Activated CD8-positive, alpha-beta memory T cell treated with anti-CD3 and anti-CD28 coated beads, Interleukin-2, amount 50 U/mL, for 48 hours (primary cell): ENCODE results near the gene GGT1.
"Not testable (repeated sequence)": the region's sequence is repeated elsewhere in the genome, so short reads cannot be mapped to it uniquely, and the experiment has no call there.

Experiments
- DNase-seq: peaks from one replicate; pipeline ENCODE4 v3.0.0-alpha.2; 2020

The GGT1 gene

GRCh38 chr22:24602847-24603769 is at the start of gene GGT1:
Gene GGT1, plus strand, starts transcription at chr22:24603193. Its CDS starts 7,889 bp downstream, at chr22:24611082.
- DNase-seq = not testable (repeated sequence)

DNA sequence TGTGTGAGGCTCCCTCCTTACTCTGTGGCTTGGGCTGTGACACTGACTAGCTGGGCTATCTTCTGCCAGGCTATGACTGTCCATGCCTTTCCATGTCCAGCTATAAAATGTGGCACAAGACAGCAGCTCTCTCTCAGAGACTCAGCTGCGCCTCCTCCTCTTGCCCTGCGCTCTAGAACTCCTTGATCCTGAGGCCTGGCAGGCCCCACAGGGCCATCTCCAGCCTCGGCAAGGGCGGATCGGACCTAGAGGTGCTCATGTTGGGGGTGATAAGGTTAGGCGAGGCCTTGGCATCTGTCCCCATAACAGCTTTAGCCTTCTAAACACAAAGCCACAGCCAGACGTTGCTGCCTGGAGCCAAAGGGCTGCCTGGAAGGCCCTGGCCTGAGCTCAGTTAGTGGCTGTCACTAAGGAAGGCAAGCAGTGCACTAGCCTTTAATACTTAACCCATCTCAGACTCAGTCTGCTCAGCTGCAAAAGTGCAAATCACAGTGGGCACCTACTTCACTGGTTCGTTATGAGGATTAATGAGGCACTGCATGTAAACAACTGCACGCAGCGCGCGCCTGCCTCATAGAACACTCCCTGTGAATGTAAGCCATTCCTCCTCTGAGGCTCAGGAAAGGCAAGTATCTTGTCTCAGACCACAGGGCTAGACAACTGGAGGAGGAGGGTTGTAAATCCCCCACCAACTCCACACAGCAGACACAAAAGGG is 49.2 kb upstream of the GGT1 start:
- no peak for DNase-seq

DNA sequence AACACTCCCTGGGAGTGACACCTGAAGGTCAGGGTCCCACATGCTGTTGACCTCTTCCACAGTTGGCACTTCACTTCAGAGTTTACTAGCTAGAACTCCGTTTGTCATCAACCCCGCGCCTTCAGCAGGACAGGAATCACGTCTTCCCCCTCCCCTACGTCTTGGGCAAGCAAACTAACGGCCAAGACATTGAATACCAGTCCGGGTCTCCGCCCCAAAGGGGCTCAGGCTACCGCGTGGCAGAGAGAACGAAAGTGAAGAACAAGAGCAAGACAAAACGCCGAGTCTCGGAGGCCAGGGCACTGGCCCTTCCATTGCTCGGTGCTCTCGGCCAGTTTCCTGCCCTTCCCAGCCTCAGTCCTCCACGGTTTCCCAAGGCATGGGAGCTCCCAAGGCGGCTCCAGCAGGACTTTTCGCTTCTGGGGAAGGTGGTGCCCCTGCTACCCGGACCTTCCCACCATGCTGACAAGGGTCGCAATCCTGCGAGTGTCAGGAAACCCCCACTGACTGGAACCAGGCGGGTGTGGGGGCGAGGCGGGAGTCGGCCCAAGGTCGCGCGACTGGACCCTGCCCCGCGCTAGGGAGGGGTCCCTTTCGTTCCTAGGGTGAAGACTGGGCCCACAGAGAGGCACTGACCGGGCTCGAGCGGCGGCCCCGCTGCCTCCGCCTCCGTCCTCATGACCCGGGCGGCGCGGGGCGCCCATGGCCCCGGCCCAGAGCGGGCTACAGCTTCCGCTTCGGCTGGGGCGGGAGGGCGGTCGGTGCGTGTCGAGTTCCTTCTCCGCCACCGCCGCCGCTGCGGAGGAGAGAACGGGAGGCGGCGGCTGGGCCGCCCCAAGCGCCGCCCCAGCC is 48.5 kb upstream of the GGT1 start, which contains the start of gene GUCD1:
TSS of gene GUCD1 (minus strand) at position 826 of the 852 bp plus-strand sequence. CDS start at position 679, 147 bp downstream.
- DNase-seq = peak; percentile 69

DNA sequence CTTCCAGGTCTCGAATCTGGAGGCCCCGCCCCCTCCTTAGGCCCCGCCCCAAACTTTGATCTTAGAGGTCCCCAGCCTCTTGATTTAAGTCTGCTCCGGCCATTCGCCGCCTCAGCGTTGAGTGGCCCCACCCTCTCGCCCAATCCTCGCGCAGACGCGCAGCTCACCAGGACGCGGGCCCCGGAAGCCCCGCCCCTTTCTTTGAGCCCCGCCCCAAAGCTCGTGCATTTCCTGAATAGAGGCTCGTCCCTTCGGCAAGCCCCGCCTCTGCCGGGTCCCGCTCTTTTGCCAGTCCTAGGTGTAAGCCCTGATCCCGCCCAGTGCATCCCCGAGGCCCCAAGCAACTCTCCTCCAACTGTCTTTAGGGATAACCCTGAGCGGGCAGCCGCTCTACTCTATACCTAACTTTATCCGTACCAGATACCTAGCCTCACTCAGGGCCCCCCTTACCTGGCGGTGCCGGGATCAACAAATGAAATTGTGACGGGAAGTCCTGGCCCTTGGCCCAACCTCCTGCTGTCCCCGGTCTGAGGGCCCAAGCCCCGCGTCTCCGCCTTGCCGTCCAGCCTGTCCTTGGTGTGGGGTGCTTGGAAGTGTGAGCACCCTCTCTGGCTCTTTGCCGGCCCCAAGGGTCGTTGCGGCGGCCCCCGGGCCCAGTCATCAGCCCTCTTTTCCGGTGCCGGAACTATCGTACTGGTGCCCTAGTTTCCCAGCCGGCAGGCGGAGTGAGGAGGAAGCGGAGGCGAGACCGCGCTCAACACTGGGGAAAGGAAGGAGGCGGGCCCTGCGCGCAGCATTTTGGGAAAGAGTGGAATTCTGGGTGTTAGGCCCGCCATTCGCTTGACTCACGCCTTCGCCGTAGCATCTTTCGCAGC is 47.6 kb upstream of the GGT1 start, which contains the start of gene SNRPD3:
TSS of gene SNRPD3 (plus strand) at position 835 of the 875 bp plus-strand sequence. CDS start 1,676 bp downstream, outside the sequence.
- DNase-seq = peak; percentile 99

GRCh38 chr22:24559471-24559870 is 43.5 kb upstream of the GGT1 start:
- no peak for DNase-seq

DNA sequence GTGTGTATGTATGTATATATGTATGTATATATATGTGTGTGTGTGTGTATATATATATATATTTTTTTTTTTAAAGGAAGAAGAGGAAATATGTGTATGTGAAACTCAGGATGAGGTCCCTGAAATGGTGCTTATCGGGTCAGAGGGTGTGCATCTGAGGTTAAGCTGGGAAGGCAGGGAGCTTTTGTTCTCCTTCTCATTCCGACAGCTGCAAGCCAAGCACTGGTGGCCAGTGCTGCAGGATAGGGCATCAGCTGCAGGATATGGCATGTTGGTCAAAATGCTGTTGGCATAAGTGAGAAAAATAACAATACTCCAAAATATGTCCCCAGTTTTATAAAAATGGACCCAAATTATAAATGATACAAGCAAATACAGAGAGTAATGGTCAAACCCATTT is 39.7 kb upstream of the GGT1 start:
- DNase-seq = no peak

GRCh38 chr22:24564376-24565058 is 38.5 kb upstream of the GGT1 start:
- no peak for DNase-seq

- DNase-seq = no peak
Measured at GRCh38 chr22:24565077-24565476, 37.9 kb upstream of the GGT1 start.

GRCh38 chr22:24566899-24567511 is 36.0 kb upstream of the GGT1 start:
- DNase-seq = no peak

- DNase-seq = no peak
Measured at GRCh38 chr22:24567668-24568067, 35.3 kb upstream of the GGT1 start.

- no peak for DNase-seq
Measured at GRCh38 chr22:24571266-24571665, 31.7 kb upstream of the GGT1 start.

DNA sequence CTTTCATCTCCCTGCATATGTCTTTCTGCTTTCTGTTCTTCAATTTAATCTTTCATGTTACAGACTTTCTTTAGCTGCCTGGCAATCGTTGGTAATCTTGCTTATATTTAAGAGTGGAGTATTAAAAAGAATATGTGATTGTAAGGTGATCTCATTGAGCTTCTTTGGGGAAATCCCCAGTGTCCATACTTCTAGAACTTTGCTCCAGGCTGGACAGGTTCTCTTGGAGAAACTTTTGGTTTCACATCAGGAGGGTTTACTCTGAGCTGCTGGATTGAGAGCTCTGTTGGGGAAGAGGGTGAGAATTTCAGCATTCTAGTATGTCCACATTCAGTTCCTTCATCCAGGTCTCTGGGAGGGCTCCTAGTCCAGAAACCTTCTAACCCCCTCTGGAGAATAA is 26.2 kb upstream of the GGT1 start:
- DNase-seq = no peak

DNA sequence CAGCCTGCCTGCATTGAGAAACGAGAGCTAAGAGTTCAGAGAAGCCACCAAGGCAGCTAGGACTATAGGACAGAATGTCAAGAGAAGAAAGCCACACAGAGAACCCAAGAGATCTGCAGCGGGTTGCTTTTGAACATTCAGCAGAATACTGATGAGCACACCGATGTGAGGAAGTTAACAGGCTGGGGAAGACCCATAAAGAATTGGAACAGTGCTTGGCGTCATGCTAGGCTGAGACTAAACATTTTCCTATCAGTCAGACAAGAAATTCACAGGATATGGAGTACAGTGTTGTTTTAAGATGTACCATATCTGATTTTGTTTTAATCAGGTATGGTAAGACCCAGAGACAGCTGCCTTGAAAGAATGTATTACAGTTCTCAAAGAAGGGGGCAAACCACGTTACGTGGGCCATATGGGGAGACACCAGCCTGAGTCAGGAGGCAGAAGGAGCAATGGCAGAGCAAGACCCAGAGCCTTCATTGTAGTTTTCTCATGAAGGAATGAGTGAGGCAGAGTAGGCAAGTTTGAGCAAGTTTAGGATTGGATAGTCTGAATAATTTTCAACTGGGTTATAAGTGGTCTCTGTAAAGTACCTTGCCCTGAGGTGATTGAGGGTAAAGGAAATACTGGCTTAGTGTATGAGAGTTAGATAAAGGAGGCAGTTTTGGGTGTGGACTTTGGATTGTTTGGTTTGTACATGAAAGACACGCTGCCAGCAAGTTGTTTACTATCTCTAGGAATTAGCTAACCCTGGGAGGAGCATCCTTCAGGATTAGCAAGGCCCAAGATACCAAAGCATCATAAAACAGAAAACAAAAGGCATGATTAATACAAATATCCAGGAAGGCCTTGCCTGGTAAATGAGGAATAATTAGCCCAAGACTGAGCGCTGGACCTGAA is 24.4 kb upstream of the GGT1 start:
- no peak for DNase-seq

- DNase-seq = no peak
Measured at GRCh38 chr22:24579258-24579601, 23.8 kb upstream of the GGT1 start.

DNA sequence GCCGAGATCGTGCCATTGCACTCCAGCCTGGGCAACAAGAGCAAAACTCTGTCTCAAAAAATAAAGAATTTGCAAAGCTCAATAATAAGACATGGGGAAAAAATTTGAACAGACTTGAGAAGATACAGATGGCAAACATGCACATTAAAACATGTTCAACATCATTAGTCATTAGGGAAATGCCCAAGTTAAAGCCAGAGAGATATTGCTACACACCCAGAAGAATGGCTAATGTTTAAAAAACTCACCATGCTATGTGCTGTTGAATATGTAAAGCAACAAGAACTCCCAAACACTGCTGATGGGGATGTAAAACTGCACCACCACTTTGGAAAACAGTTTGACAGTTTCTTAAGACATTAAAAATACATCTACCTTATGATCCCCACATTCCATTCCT is 22.7 kb upstream of the GGT1 start:
- no peak for DNase-seq

DNA sequence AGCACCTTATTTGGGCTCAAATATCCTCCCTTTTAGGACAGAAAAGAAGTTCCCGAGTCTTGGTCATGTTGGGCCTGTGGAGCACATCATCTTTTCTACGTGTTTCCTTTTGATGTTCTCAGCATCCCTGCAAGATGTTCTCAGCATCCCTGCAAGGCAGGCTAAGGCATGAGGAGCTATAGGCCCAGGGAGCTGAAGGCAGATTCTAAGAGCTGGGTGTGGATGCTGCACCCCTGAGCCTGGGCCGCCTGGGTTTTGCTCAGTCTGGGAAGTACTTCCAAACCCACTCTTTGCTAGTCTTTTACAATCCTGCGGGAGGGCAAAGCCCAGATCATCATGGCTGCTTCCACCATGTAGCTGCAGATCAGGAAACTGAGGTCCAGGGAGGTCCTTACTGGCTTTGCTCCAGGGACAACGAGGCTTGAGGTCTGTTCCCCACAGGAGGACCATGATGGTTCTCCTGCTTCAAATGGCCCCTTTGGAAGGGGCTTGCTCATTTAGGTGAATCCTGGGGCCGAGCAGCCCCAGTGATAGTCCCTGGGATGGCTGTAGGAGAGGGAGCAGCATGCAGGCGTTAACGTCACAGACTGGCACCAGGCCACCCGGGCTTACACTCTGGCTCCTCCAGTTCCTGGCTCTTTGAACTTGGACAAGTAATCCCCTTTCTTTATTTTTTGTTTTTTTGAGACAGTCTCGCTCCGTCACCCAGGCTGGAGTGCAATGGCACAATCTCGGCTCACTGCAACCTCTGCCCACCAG is 20.8 kb upstream of the GGT1 start:
- DNase-seq = no peak

- DNase-seq = no peak
Measured at GRCh38 chr22:24583221-24584165, 19.5 kb upstream of the GGT1 start.
